ENCODE measurements around the gene GALP. TPM values are rescaled to one million over a fixed set of nuclear protein-coding genes. Genes with fewer than 3 reads are reported as not detected.
"Not testable (repeated sequence)": the region's sequence is repeated elsewhere in the genome, so short reads cannot be mapped to it uniquely, and the experiment has no call there.

GALP gene
- not detected for total RNA-seq

DNA sequence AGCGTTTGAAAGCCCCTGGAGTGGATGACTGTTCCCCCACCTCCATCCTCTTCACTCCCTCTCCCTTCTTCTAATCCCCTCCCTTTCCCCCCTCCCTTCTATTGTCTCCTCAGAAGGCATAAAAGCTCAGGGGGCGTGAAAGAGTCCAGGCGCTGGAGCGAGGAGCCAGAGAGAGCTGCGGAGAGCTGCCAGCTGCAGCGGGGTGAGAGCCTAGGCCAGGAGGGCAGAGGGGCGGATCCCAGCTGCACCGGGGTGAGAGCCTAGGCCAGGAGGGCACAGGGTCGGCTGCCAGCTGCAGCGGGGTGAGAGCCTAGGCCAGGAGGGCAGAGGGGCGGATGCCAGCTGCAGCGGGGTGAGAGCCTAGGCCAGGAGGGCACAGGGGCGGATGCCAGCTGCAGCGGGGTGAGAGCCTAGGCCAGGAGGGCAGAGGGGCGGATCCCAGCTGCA is at the start of gene GALP:
TSS of gene GALP (plus strand) at position 148 of the 447 bp plus-strand sequence. CDS start 1,101 bp downstream, outside the sequence.
- POLR2A ChIA-PET: not testable (repeated sequence)
- CTCF ChIA-PET: interaction anchor here (0.9 to 1.5 kb wide), 3 partner anchors 12 to 173 kb away, joined by 3 to 4 read pairs (median 3); no protein-coding TSS in a partner anchor

- ChIA-PET POLR2A (no interaction called here), CTCF (interaction anchor here (0.9 kb wide), 1 partner anchor 9 kb away, joined by 3 read pairs; no protein-coding TSS in a partner anchor)
Observed at GRCh38 chr19:56126983-56127780, 48.6 kb upstream of the GALP start.

DNA sequence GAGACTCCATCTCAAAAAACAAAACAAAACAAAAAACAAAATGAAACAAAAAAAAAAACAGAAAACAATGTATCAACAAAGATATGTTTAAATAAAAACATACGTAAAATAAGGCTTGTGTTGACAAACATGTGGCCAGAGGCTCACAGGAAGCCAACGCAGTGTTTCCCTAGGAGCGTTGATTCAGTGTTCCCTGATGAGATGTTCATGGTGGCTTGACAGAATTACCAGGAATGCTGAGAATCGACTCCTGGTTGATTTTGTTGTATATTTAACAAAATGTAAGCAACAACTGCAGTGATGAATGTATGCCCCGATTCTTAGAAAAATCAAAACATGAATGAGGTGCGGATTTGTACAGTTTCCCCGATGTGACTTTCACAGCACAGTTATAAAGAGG is 45.8 kb upstream of the GALP start:
- CTCF ChIA-PET: no interaction called here
- POLR2A ChIA-PET: no interaction called here

GRCh38 chr19:56131651-56132050 is 44.2 kb upstream of the GALP start:
- POLR2A ChIA-PET: no interaction called here
- CTCF ChIA-PET: no interaction called here

DNA sequence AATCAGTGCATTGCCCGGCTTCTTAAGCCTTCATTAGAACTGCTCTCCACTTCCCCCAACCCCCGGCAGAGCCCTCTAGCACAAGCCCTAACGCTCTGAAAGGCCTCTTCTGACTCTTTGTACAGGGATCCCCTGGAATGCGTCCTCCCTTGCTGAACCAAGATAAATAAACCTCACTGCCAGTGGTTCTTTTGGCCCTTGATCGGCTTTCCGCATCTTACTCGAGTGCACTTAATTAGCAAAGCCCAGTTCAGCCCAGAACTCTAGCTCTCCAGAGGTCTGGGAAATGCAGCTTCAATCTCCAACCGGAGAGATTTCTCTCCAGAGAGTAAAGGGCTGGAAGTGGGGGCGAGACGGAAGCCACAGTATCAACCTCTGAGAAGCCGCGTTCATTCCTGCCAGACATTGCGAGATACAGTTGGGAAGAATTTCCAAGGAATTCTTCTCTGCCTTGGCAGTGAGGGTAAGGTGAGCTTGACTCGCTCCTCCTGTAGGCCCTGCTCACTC is 43.4 kb upstream of the GALP start:
- POLR2A ChIA-PET: no interaction called here
- CTCF ChIA-PET: interaction anchor here (0.6 kb wide), 1 partner anchor 46 kb away, joined by 3 read pairs; no protein-coding TSS in a partner anchor

GRCh38 chr19:56133858-56134653 is 41.8 kb upstream of the GALP start:
- POLR2A ChIA-PET: no interaction called here
- CTCF ChIA-PET: no interaction called here

DNA sequence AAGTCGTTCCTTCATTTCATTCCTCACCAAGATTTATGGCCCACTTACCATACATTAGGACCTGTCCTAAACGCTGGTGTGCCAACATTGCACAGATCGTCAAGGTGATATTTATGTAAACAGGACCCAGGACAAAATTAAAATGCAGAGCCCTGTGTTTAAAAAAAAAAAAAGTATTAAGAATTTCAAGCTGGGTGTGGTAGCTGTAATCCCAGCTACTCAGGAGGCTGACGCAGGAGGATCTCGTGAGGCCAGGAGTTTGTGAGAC is 41.2 kb upstream of the GALP start:
- POLR2A ChIA-PET: no interaction called here

DNA sequence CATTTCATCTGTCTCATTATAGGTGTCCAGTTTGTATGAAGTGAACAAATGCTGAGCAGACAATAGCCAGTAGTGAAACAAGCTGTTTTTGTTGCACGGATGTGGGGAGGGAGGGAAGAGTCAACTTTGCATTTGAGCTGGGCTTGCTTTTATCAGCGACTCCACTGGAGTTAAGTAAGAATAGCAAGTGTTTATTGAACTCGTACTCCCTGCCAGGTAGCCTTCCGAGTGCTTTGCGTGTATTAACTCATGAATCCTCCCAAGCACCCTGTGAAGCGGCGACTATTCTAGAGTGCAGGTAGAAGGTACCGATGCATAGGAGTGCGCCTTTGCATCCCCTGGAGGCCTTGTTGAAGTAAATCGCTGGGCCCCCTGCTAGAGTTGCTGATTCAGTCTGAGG is 39.4 kb upstream of the GALP start:
- ChIA-PET CTCF (no interaction called here), POLR2A (interaction anchor here (1.0 kb wide), 1 partner anchor 15 kb away, joined by 3 read pairs; the partner anchor contains the start of gene ZNF787)

More for the DNA sequence above, 41.2 kb upstream of the GALP start:
- CTCF ChIA-PET: no interaction called here

- CTCF ChIA-PET: no interaction called here
Observed at GRCh38 chr19:56137405-56137804, 38.4 kb upstream of the GALP start.

DNA sequence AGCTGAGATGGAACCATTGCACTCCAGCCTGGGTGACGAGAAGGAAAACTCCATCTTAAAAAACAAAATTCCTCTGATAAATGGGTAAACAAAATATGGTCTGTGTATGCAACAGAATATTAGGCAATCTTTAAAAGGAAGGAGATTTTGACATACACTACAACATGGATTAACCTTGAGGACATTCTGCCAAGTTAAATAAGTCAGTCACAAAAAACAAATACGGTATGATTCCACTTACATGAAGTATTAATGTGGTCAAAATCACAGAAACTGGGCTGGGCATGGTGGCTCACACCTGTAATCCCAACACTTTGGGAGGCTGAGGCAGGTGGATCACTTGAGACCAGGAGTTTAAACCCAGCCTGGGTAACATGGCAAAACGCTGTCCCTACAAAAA is 37.7 kb upstream of the GALP start:
- POLR2A ChIA-PET: interaction anchor here (0.6 to 0.7 kb wide), 3 partner anchors 14 to 63 kb away, joined by 3 read pairs; no protein-coding TSS in a partner anchor
- CTCF ChIA-PET: no interaction called here

More at GRCh38 chr19:56137405-56137804, 38.4 kb upstream of the GALP start:
- POLR2A ChIA-PET: interaction anchor here (0.7 kb wide), 1 partner anchor 63 kb away, joined by 3 read pairs; no protein-coding TSS in a partner anchor

DNA sequence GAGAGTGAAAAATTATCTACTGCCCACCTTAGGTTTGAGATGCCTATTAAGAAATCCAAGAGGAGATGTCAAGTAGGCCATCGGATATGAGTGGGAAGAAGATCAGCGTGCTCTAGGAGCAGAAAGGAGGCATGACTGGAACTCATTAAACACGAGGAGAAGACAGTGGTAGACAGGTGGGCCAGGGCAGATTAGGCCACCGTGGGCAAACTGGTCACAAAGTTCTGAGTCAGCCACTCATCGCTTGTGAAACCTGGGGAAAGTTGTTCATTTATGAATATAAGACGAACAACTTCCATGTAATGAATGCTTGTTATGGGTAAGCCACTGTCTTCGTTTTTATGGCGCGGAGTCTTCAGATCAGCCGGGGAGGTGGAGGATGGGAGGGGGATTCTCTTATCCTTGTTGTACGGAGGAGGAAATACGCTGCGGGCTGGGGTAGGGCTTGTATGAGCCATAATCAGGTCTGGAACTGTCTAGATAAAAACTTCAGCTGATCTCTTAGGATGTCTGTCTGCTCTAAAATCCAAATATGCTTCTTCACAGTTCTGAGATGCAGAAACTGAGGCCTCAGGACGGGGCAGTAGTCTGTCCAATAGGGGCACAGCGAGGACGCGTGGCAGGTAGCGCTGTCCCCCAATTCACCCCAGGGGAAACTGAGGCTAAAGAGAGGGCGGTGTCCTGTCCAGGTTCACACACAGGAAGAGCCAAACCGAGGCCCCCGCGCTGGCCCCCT is 35.8 kb upstream of the GALP start:
- CTCF ChIA-PET: interaction anchor here (2.8 kb wide), 1 partner anchor 170 kb away, joined by 6 read pairs; no protein-coding TSS in a partner anchor
- POLR2A ChIA-PET: interaction anchor here (1.5 kb wide), 1 partner anchor 19 kb away, joined by 11 read pairs; the partner anchor contains the start of gene ZNF787

DNA sequence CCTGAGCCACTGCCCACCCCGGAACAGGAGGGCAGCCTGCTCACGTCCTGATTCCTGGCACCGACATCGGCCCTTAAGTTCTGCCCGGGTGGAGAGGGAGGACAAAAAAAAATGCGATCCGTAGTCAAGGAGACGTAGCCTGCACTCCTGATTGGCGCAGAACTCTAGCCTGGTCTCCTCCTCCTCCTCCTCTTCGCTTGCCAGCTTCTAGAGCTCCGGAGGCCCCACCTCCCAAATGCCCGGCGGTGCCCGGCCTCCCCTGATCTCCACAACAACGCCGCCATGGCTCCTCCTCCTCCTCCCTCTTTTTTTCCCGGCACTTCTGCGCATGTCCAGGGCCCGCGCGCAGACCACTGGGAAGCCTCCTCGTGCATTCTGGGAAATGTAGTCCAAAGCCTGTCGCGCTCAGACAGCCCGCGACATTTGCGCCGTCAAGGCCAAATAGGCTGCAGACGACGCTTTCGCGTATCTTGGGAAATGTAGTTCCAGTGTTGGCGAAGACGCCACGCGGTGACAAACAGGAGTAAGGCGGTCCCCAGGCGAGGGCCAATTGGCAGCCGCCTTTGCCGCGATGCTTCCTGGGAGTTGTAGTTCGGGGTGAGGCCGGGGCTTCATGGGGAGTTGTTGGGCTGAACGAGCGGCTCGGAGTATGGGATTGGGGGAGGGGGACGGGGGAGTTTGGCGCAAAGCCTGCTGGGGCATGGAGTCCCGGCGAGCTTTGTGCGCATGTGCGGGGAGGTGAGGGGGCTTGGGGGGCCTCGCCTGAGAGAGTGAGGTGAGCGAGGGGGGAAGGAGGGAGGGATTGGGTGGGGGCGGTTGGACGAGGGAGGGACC is 35.0 kb upstream of the GALP start, which contains the start of gene ZNF444:
TSS of gene ZNF444 (plus strand) at position 705 of the 834 bp plus-strand sequence. CDS start 5,625 bp downstream, outside the sequence.
- ChIA-PET POLR2A (interaction anchor here (0.5 to 1.5 kb wide), 5 partner anchors 19 to 1671 kb away, joined by 3 to 11 read pairs (median 4); partner anchors contain the start of genes ZNF787 and ZSCAN5A), CTCF (interaction anchor here (2.8 kb wide), 1 partner anchor 169 kb away, joined by 6 read pairs; no protein-coding TSS in a partner anchor)

DNA sequence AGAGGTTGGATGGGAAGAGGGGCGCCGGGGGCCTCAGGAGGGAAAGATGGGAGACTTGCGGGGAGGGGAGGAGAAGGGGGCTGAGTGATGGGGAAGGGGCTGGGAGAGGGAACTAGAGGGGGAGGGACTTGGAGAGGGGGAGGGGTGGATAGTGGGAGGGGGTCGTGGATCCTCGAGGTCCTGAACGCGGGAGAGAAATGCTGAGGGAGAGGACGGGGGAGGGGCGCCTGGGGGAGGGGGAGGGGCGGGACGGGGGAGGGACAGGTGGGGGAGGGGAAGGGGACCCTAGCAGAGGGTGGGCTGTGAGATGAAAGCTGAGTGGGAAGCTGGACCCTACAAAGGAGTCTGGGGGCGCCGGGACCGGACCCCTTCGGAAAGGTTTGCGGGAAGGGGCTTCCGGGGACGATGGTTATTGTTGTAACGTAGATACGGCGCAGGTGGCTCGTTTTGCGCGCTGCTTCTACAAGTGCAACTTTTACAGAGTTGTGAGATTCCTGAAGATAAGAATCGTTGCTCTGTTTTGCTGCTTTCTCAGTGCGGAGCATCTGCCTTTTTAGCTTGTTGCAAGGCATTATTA is 34.3 kb upstream of the GALP start:
- CTCF ChIA-PET: interaction anchor here (1.0 to 2.8 kb wide), 2 partner anchors 30 to 168 kb away, joined by 3 to 6 read pairs; no protein-coding TSS in a partner anchor

GRCh38 chr19:56142087-56142787 is 33.6 kb upstream of the GALP start:
- POLR2A ChIA-PET: interaction anchor here (0.6 kb wide), 1 partner anchor 205 kb away, joined by 3 read pairs; no protein-coding TSS in a partner anchor
- CTCF ChIA-PET: interaction anchor here (0.6 to 2.8 kb wide), 3 partner anchors 29 to 167 kb away, joined by 3 to 6 read pairs (median 3); no protein-coding TSS in a partner anchor

More for the DNA sequence above, 34.3 kb upstream of the GALP start:
- POLR2A ChIA-PET: interaction anchor here (0.6 to 1.5 kb wide), 3 partner anchors 20 to 206 kb away, joined by 3 to 11 read pairs (median 4); partner anchors contain the start of genes ZNF787 and ZSCAN5A

GRCh38 chr19:56142897-56143434 is 32.8 kb upstream of the GALP start:
- ChIA-PET CTCF (interaction anchor here (2.8 kb wide), 1 partner anchor 167 kb away, joined by 6 read pairs; no protein-coding TSS in a partner anchor), POLR2A (no interaction called here)

DNA sequence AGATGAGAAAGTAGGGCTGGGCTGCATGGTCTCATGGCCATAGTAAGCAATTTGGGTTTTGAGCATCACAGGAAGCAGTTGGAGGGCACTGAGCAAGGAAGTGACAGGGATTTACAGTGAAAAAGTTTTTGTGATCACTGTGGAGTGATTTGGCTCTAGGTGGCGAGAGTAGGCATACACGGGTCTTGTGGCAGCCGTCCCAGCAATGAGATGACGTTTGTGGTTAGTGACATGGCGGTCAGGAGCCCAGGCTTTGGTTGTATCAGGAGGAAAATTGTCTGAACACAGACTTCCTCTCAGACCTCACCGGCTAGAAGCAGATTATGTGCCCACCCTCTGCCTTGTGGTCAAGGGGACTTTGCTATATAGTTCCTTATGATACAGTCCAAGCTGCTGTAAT is 31.4 kb upstream of the GALP start:
- ChIA-PET POLR2A (no interaction called here), CTCF (no interaction called here)

- ChIA-PET CTCF (no interaction called here), POLR2A (interaction anchor here (1.2 kb wide), 1 partner anchor 9 kb away, joined by 3 read pairs; no protein-coding TSS in a partner anchor)
Observed at GRCh38 chr19:56144831-56145230, 31.0 kb upstream of the GALP start.
